DOHH2 (cell line): ENCODE measurements around the gene DELE1.

Experiments used
- H3F3A ChIP-seq: fragments of 200-600 bp; sonication (generic), shearing (Covaris generic); 2 replicates; pipeline ENCODE4 v1.6.0; 2016; ENCODE audit warnings: antibody characterized with exemption, mild to moderate bottlenecking; ENCODE audit not compliant: control insufficient read depth, insufficient read depth
- H3K27ac ChIP-seq: fragments of 200-600 bp; sonication (generic); 2 replicates; pipeline ENCODE4 v1.5.1; 2014; ENCODE audit warnings: low read depth, mild to moderate bottlenecking, low read length, moderate library complexity
- H3K27me3 ChIP-seq: fragments of 200-600 bp; sonication (generic); 2 replicates; pipeline ENCODE4 v1.6.1; 2014; ENCODE audit warnings: mild to moderate bottlenecking, low read length, mixed read lengths; ENCODE audit not compliant: control insufficient read depth
- H3K36me3 ChIP-seq: fragments of 200-600 bp; sonication (generic); 2 replicates; pipeline ENCODE4 v1.6.1; 2014; ENCODE audit warnings: mild to moderate bottlenecking, low read length, moderate library complexity, mixed read lengths; ENCODE audit not compliant: control insufficient read depth
- H3K4me1 ChIP-seq: fragments of 200-600 bp; sonication (generic); 2 replicates; pipeline ENCODE4 v1.6.1; 2014; ENCODE audit warnings: mild to moderate bottlenecking, low read length, mixed read lengths; ENCODE audit not compliant: control insufficient read depth
- H3K4me2 ChIP-seq: fragments of 200-600 bp; sonication (generic); 2 replicates; pipeline ENCODE4 v1.6.0; 2014; ENCODE audit warnings: mild to moderate bottlenecking, low read length, moderate library complexity
- H3K4me3 ChIP-seq: fragments of 200-600 bp; sonication (generic); 2 replicates; pipeline ENCODE4 v1.5.1; 2014; ENCODE audit warnings: mild to moderate bottlenecking, low read length, mixed read lengths
- H3K79me2 ChIP-seq: fragments of 200-600 bp; sonication (generic); 2 replicates; pipeline ENCODE4 v1.6.1; 2014; ENCODE audit warnings: mild to moderate bottlenecking, low read length, mixed read lengths; ENCODE audit not compliant: control insufficient read depth
- H3K9me2 ChIP-seq: fragments of 200-600 bp; sonication (generic); replicated peaks from 2 replicates; pipeline ENCODE4 v1.6.1; 2014; ENCODE audit warnings: mild to moderate bottlenecking, low read length, mixed read lengths; ENCODE audit not compliant: control insufficient read depth
- H3K9me3 ChIP-seq: fragments of 200-600 bp; sonication (generic); 2 replicates; pipeline ENCODE4 v1.6.1; 2014; ENCODE audit warnings: antibody characterized with exemption, low read length, mixed read lengths; ENCODE audit not compliant: control insufficient read depth, insufficient read depth
- H4K20me1 ChIP-seq: fragments of 200-600 bp; sonication (generic); 2 replicates; pipeline ENCODE4 v1.6.0; 2014; ENCODE audit warnings: low read depth, mild to moderate bottlenecking, antibody characterized with exemption, low read length, moderate library complexity; ENCODE audit not compliant: control insufficient read depth, insufficient read depth
- CTCF ChIP-seq: fragments of 200-600 bp; sonication (generic); IDR thresholded peaks from one replicate; pipeline ENCODE4 v1.5.1; 2014; ENCODE audit warnings: antibody characterized with exemption, mild to moderate bottlenecking, low read depth, low read length; ENCODE audit not compliant: poor library complexity, severe bottlenecking
- EZH2phosphoT487 ChIP-seq: fragments of 200-600 bp; sonication (generic); IDR thresholded peaks from 2 replicates; pipeline ENCODE4 v1.6.1; 2017; ENCODE audit warnings: borderline replicate concordance, mild to moderate bottlenecking, antibody characterized with exemption, low read length, moderate library complexity, mixed read lengths

DELE1 gene

GRCh38 chr5:141904551-141904950 is 19.1 kb upstream of the DELE1 start:
- Histone ChIP-seq H4K20me1 (no peaks in the 10 kb centered on the region), H3K27me3 (peaks cover 24% of the 10 kb centered on the region), H3K27ac (no peak overlapping the region), H3K4me1 (no peaks in the 10 kb centered on the region), H3K9me2 (no peaks in the 10 kb centered on the region), H3F3A (no peaks in the 10 kb centered on the region), H3K4me3 (no peak overlapping the region), H3K79me2 (no peaks in the 10 kb centered on the region), H3K9me3 (peaks cover 3% of the 10 kb centered on the region; the same call in 1 of the 2 replicates), H3K36me3 (no peaks in the 10 kb centered on the region), H3K4me2 (no peak overlapping the region)
- TF ChIP-seq CTCF, result no peak
- TF ChIP-seq EZH2phosphoT487, result no peak

- Histone ChIP-seq H3K79me2 (no peaks in the 10 kb centered on the region), H3K4me1 (no peaks in the 10 kb centered on the region), H3K27me3 (peaks cover 21% of the 10 kb centered on the region), H3K9me3 (peaks cover 3% of the 10 kb centered on the region; the same call in 1 of the 2 replicates), H4K20me1 (no peaks in the 10 kb centered on the region), H3K4me2 (no peak overlapping the region), H3K27ac (no peak overlapping the region), H3K4me3 (no peak overlapping the region), H3K36me3 (no peaks in the 10 kb centered on the region), H3K9me2 (no peaks in the 10 kb centered on the region), H3F3A (no peaks in the 10 kb centered on the region)
- no peak for TF ChIP-seq CTCF
- no peak for TF ChIP-seq EZH2phosphoT487
Measured at GRCh38 chr5:141906517-141906916, 17.2 kb upstream of the DELE1 start.

- Histone ChIP-seq H4K20me1 (no peaks in the 10 kb centered on the region), H3K27ac (no peak overlapping the region), H3F3A (no peaks in the 10 kb centered on the region), H3K79me2 (no peaks in the 10 kb centered on the region), H3K27me3 (peaks cover 17% of the 10 kb centered on the region), H3K4me3 (no peak overlapping the region), H3K9me3 (peaks cover 3% of the 10 kb centered on the region; the same call in 1 of the 2 replicates), H3K9me2 (no peaks in the 10 kb centered on the region), H3K36me3 (no peaks in the 10 kb centered on the region), H3K4me2 (no peak overlapping the region), H3K4me1 (no peaks in the 10 kb centered on the region)
- TF ChIP-seq EZH2phosphoT487 (no peak), CTCF (no peak)
Measured at GRCh38 chr5:141906972-141907371, 16.7 kb upstream of the DELE1 start.
